IMR-90 (cell line): ENCODE results near the gene LHX1. TPM values are rescaled to one million over a fixed set of nuclear protein-coding genes. Genes with fewer than 3 reads are reported as not detected.

Source experiments
- ATAC-seq: fragments of 200-7000 bp; cut with Tn5 transposase; 2 replicates; pipeline ENCODE4 v1.9.1; 2020; ENCODE audit warnings: low read depth, mild to moderate bottlenecking, moderate library complexity
- BruUV-seq: library from RNA; stranded (reverse); fragments of 400-500 nt; replicated peaks from 2 replicates; lab custom pipeline; 2021; lab: Mats Ljungman, UMichigan
- CTCF ChIA-PET: fragments of 300-600 bp; formaldehyde crosslinking; extraction: SDS; loops from one replicate; lab custom pipeline; 2021; ENCODE audit warnings: antibody characterized with exemption; lab: Yijun Ruan, JAX
- POLR2A ChIA-PET: fragments of 300-600 bp; sonication (Branson Sonifier 250); formaldehyde crosslinking; loops from one replicate; lab custom pipeline; 2022; ENCODE audit warnings: antibody characterized with exemption; ENCODE audit not compliant: unreplicated experiment; lab: Charles Lee
- DNase-seq: peaks from one replicate; pipeline ENCODE4 v3.0.0; 2013
- H2AFZ ChIP-seq: replicated peaks from 2 replicates; pipeline ENCODE3; 2013; ENCODE audit warnings: low read length, mild to moderate bottlenecking; ENCODE audit not compliant: poor library complexity
- H2AK5ac ChIP-seq: 2 replicates; pipeline ENCODE4 v1.6.1; 2013; ENCODE audit warnings: low read depth, low read length, inconsistent platforms
- H2AK9ac ChIP-seq: replicated peaks from 2 replicates; pipeline ENCODE3; 2013; ENCODE audit warnings: mild to moderate bottlenecking, low read depth, low read length, moderate library complexity; ENCODE audit not compliant: poor library complexity
- H2BK120ac ChIP-seq: 2 replicates; pipeline ENCODE4 v1.6.1; 2013; ENCODE audit warnings: low read depth, low read length, inconsistent platforms
- H2BK15ac ChIP-seq: 3 replicates; pipeline ENCODE4 v1.6.1; 2013; ENCODE audit warnings: low read depth, low read length, inconsistent platforms
- H2BK20ac ChIP-seq: 2 replicates; pipeline ENCODE4 v1.6.1; 2013; ENCODE audit warnings: low read depth, mild to moderate bottlenecking, inconsistent platforms, low read length, moderate library complexity
- H2BK5ac ChIP-seq: 2 replicates; pipeline ENCODE4 v1.6.1; 2013; ENCODE audit warnings: mild to moderate bottlenecking, low read depth, low read length, inconsistent platforms; ENCODE audit not compliant: poor library complexity, severe bottlenecking
- H3K14ac ChIP-seq: replicated peaks from 2 replicates; pipeline ENCODE4 v1.6.1; 2013; ENCODE audit warnings: low read depth, low read length, inconsistent platforms
- H3K18ac ChIP-seq: 2 replicates; pipeline ENCODE4 v1.6.1; 2013; ENCODE audit warnings: low read depth, low read length, control low read depth
- H3K23ac ChIP-seq: 2 replicates; pipeline ENCODE4 v1.6.1; 2013; ENCODE audit warnings: low read depth, low read length, inconsistent platforms
- H3K27ac ChIP-seq: 2 replicates; pipeline ENCODE4 v1.5.1; 2013; ENCODE audit warnings: mild to moderate bottlenecking, control low read depth, low read length; ENCODE audit not compliant: insufficient read depth
- H3K27me3 ChIP-seq: 2 replicates; pipeline ENCODE4 v1.6.1; 2013; ENCODE audit warnings: low read length; ENCODE audit not compliant: control insufficient read depth, insufficient read depth
- H3K36me3 ChIP-seq: 2 replicates; pipeline ENCODE4 v1.6.1; 2013; ENCODE audit warnings: low read length, mixed read lengths; ENCODE audit not compliant: control insufficient read depth, insufficient read depth
- H3K4ac ChIP-seq: 2 replicates; pipeline ENCODE4 v1.6.1; 2013; ENCODE audit warnings: low read depth, low read length, inconsistent platforms
- H3K4me1 ChIP-seq: 2 replicates; pipeline ENCODE4 v1.6.1; 2013; ENCODE audit warnings: low read length, mixed read lengths; ENCODE audit not compliant: control insufficient read depth, insufficient read depth
- H3K4me2 ChIP-seq: 2 replicates; pipeline ENCODE4 v1.6.1; 2013; ENCODE audit warnings: low read depth, mild to moderate bottlenecking, control low read depth, low read length, moderate library complexity
- H3K4me3 ChIP-seq: 2 replicates; pipeline ENCODE4 v1.5.1; 2013; ENCODE audit warnings: low read depth, mild to moderate bottlenecking, control low read depth, low read length, moderate library complexity; ENCODE audit not compliant: insufficient read depth
- H3K56ac ChIP-seq: 2 replicates; pipeline ENCODE4 v1.6.1; 2013; ENCODE audit warnings: low read length, inconsistent platforms; ENCODE audit not compliant: insufficient read depth; ENCODE audit errors: extremely low read depth
- H3K79me1 ChIP-seq, 2 experiments: 2 replicates each; pipeline ENCODE4 v1.6.1; 2013; ENCODE audit warnings: low read length in 2 of 2, inconsistent platforms in 1 of 2, low read depth in 1 of 2
- H3K9ac ChIP-seq: 2 replicates; pipeline ENCODE4 v1.6.1; 2013; ENCODE audit warnings: low read depth, low read length, control low read depth
- H3K9me1 ChIP-seq: 2 replicates; pipeline ENCODE4 v1.6.1; 2013; ENCODE audit warnings: low read length, inconsistent platforms; ENCODE audit not compliant: insufficient read depth
- H3K9me3 ChIP-seq: 2 replicates; pipeline ENCODE4 v1.6.1; 2013; ENCODE audit warnings: low read length; ENCODE audit not compliant: control insufficient read depth, insufficient read depth
- H4K20me1 ChIP-seq: 2 replicates; pipeline ENCODE4 v1.6.1; 2013; ENCODE audit warnings: low read length, inconsistent platforms; ENCODE audit not compliant: insufficient read depth
- H4K5ac ChIP-seq: 2 replicates; pipeline ENCODE4 v1.6.1; 2013; ENCODE audit warnings: mild to moderate bottlenecking, low read depth, low read length, control low read depth
- H4K8ac ChIP-seq, 2 experiments: 2 replicates each; pipeline ENCODE4 v1.6.1; 2013; ENCODE audit warnings: low read depth in 2 of 2, low read length in 2 of 2, control low read depth in 1 of 2, inconsistent platforms in 1 of 2
- H4K91ac ChIP-seq: 2 replicates; pipeline ENCODE4 v1.6.1; 2013; ENCODE audit warnings: low read depth, low read length, inconsistent platforms; ENCODE audit not compliant: insufficient read depth
- MAFK ChIP-seq: IDR thresholded peaks from 2 replicates; pipeline ENCODE4 v1.6.1; 2012; ENCODE audit warnings: low read depth, low read length, improper control_type of control experiment
- RFX5 ChIP-seq: IDR thresholded peaks from 2 replicates; pipeline ENCODE4 v1.8.0; 2012; ENCODE audit warnings: low read depth, mild to moderate bottlenecking, low read length, moderate library complexity
- WGBS, 2 experiments: methylation state at CpG; one replicate each; pipeline versions ENCODE4 v1.1.5 to v1.1.7; 2013; ENCODE audit warnings: missing lambda C conversion rate in 2 of 2; ENCODE audit not compliant: insufficient read length in 1 of 2; ENCODE audit errors: extremely low coverage in 2 of 2; 5-methylcytosine and 5-hydroxymethylcytosine counted together
- dilution Hi-C: fragments of 300-500 bp; cut with HindIII; formaldehyde crosslinking; loops from one replicate; pipeline ENCODE4 v1.14.3; 2018; ENCODE audit warnings: low sequenced_read_pairs; ENCODE audit not compliant: unreplicated experiment
- in situ Hi-C: fragments of 300-500 bp; cut with MboI; formaldehyde crosslinking; loops from 3 replicates; pipeline ENCODE4 v1.14.3; 2019; ENCODE audit warnings: low sequenced_read_pairs, inconsistent platforms, mixed read lengths
- intact Hi-C: fragments of 100-400 bp; cut with micrococcal nuclease; formaldehyde crosslinking; loops from 2 replicates; pipeline ENCODE4 v1.10.0; 2022
- polyA plus RNA-seq, 3 experiments: library from polyadenylated mRNA; depleted of rRNA; stranded (reverse); fragments of >200 nt; gene quantifications; 2 replicates each; pipeline ENCODE4 v1.2.3, GENCODE V29; 2012; ENCODE audit warnings: low replicate concordance in 1 of 3
- total RNA-seq: library from RNA; depleted of rRNA; stranded (reverse); fragments of >200 nt; gene quantifications from 2 replicates; pipeline ENCODE4 v1.2.3, GENCODE V29; 2012

Gene LHX1
- total and polyA plus RNA-seq, 2 of the 4 experiments (the other 2 are of a cell fraction): not detected

GRCh38 chr17:36971508-36971907 is 34.2 kb downstream of the LHX1 start:
- in situ Hi-C loops (no loop called here), intact Hi-C loops (no loop called here), dilution Hi-C loops (no loop called here)
- 83% methylated on average over 1 of the region's 4 CpGs; no CpG with 5 or more reads in 1 of the 2 experiments for WGBS, 2 experiments
- Histone ChIP-seq H2BK120ac (no peak overlapping the region), H3K56ac (no peak overlapping the region), H3K9me3 (no peaks in the 10 kb centered on the region), H3K9ac (no peak overlapping the region), H3K36me3 (peaks cover 4% of the 10 kb centered on the region; the same call in 1 of the 2 replicates), H3K9me1 (peaks cover 3% of the 10 kb centered on the region; the same call in 1 of the 2 replicates), H3K27ac (no peak overlapping the region), H4K5ac (no peak overlapping the region), H2BK20ac (no peak overlapping the region), H3K4me3 (no peak overlapping the region), H2BK5ac (no peak overlapping the region), H3K14ac (no peak overlapping the region), H3K79me1 (peaks cover 13 to 34% of the 10 kb centered on the region in 2 experiments), H4K8ac (no peak overlapping the region), H2AK9ac (no peak overlapping the region), H3K27me3 (no peaks in the 10 kb centered on the region), H4K91ac (no peak overlapping the region), H3K18ac (no peak overlapping the region), H3K4ac (no peak overlapping the region), H3K23ac (no peak overlapping the region), H2AFZ (no peak overlapping the region), H3K4me1 (peaks cover 3% of the 10 kb centered on the region; the same call in 1 of the 2 replicates), H4K20me1 (peaks cover 3% of the 10 kb centered on the region), H3K4me2 (no peak overlapping the region), H2AK5ac (no peak overlapping the region), H2BK15ac (no peak overlapping the region)
- no peak for DNase-seq
- no peak for ATAC-seq
- TF ChIP-seq MAFK (peak; percentile 80), RFX5 (no peak)
- BruUV-seq: no TSS peak
- POLR2A ChIA-PET: no interaction called here
- CTCF ChIA-PET: interaction anchor here (0.9 to 2.0 kb wide), 2 partner anchors 9 kb away, joined by 3 to 11 read pairs; no protein-coding TSS in a partner anchor
